Fibroblast of skin of left quadriceps (primary cell): ENCODE measurements around the gene TEAD1.

Experiments
- DNase-seq, 2 experiments: peaks; one replicate each; pipeline ENCODE4 v3.0.0-alpha.2; 2013; ENCODE audit warnings: low read depth in 2 of 2

Gene TEAD1

DNA sequence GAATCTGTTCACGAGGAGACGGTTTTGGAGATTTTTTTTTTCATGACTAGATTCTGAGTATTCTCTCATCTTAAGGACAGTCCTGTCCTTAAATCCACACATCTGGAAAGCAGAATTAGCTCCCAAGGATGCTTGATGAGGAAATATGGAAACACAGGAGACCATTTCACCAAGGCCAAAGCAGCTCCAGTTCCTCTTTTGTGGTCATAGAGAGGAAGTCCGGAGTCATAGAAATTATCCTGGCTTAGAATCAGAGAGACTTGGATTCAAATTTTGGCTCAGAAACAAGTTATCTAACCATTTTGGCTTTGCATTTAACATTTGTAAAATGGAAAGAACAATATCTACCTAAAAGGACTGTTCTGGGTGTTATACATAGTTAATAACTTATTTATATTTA lies 7.3 kb upstream of the TEAD1 start:
- DNase-seq = no peak

DNA sequence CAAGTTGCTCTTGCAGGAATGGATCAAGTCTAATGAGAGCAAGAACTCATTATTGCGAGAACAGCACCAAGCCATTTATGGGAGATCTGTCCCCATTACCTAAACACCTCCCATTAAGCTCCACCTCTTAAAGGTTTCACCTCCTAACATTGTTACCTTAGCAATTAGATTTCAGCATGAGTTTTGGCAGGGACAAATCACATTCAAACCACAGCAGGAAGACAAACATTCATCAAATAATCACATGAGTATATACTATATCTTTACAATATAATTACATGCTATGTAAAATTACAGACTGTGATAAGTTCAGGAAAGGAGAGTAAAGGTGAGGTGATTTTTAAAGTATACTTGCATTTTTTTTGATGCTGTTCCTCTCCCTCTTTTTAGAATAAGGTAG lies 6.6 kb upstream of the TEAD1 start:
- DNase-seq = no peak

DNA sequence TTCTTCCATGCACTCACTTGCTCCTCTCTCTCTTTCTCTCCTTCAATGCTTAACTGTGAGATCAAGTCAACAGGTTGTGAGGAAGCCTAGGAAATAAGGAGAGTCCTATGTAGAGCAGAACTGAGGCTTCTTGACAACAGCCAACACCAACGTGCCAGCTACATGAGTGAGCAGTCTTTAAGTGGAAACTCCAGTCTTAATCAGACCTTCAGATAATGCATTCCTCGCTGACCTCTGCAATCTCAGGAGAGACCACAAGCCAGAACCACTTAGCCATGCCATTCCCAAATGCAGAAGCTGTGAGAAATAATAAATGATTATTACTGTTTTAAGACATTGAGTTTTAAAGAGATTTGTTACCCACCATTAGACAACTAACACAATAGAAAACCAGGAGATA lies 6.1 kb upstream of the TEAD1 start:
- no peak for DNase-seq

DNA sequence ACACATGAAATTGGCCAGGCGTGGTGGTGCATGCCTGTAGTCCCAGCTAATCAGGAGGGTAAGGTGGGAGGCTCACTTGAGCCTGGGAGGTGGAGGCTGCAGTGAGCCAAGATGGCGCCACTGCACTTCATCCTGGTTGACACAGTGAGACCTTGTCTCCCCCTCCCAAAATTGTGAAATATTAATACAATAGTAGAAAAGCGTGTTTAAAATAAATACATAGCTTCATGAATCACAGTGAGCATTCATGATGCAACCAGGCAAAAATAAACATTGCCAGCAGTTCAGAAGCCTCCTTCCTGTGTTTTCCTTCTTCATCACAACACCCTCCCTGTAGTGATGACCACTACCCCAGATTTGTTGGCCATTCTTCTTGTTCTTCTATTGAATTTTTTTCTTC lies 4.3 kb upstream of the TEAD1 start:
- no peak for DNase-seq

DNA sequence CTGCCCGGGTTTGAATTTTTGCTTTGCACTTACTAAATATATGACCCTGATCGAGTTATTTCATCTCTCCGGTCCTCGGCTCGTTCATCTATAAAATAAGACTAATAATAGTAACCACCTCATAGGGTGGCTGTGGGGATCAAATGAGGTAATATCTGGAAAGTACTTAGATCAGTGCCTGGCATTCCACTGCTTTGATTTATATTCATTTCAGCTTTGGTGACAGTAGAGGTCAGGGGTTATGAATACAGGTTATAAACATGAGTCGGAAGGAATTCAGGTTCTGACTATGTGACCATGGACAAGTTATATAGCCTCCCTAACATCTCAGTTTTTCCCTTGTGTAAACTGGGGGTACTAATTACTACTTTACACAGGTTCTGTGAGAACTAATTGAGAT lies 2.9 kb upstream of the TEAD1 start:
- no peak for DNase-seq

DNA sequence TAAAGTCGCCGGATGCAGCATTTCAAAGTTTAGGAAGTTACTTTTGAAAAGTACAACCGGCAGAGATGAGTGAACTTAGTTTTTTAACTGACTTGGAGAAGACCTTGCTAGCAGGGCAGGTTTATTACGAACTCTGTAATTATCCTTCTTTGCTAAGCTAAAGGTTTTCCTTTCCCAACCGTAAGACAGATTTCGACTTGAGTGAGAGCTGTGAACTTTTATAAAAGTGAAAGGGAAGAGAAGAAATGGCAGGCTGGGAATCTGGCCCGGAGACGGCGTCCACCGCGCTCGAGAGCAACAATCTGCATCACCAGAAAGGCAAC lies 659 bp upstream of the TEAD1 start:
- no peak for DNase-seq

DNA sequence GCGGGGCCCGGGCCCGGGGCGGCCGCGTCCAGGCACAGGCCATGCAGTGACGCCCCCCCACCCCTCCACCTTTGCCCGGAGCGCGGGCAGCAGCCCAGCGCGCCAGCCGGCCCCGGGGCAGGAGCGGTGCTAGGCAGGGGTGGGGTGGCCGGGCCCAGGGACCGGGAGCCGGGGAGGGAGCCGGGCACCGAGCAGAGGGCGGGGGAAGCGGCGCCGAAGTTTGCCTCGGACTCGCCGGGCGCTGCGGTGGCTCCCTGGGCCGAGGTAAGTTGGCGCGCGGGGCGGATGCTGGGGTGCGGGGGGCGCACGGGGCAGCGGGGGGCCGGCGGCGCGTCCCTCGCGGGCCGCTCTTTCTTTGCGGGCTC lies 332 bp downstream of the TEAD1 start:
- DNase-seq = no peak

DNA sequence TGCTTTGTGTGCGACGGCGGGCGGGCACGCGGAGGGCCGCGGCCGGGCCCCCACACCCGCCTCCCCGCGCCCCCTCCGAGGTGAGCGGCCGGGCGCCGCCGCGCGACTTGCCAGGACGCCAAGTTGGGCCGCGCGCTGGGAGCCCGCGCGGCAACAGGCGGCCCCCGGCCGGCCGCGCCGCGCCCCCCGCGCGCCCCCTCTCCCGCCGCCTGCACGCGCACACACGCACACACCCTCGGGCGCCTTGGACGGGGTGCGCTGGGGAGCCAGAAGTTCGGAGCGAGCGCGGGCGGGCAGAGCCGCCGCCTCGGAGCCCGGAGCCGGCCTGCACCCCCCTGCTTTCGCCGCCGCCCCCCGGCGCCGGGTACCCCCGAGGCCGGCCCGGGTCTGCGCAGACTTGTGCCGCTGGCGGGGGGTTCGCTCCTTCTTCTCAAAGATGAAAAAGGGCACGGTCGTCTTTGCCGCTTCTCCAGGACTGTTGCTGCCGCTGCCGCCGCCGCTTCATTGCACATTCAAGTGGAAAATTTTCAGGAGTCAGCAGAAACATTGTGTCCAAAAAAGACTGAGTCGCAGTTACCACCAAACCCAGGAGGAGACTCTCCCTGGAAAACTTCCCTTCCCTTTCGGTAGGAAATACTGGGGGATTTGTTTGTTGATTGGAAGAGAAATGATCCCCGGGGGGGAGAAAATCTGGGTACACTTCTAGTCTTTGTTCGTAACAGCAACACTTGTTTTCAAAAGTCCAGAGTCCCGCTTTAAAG lies 895 bp downstream of the TEAD1 start:
- DNase-seq = no peak

DNA sequence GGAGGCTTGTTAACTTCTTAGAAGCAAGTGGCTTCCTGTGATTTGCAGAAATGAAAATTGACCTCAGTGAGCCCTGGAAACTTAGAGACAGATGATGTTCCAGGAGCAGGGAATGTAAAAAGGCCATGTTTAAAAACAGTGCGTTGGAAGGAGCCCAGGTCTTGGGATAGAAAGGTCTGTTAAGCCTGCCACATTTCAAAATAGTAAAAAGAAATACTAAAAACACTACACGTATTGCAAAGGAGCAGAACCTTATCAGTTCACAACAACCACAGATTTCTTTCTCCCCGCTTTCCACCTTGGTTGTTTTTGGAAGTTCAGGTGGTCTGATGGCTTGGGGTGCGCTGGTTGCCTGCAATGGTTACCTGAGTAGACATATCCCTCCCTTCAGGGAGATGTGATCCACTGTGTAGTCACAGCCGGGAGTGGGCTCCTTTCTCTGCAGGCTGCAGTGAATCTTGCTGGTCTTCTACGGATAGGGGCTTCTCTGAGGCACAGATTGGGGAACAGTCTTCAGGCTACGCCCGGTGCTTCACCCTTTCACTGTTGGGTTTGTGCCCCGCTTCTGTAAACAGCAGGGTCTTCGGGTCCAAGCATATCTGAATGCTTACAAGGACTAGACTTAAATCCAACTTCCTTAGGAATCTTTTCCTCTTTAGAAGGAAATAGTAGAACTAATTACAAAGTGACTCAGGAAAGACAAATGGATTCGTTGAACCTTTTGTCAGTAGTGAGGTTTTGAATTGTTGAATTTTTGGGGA lies 1.9 kb downstream of the TEAD1 start:
- no peak for DNase-seq

DNA sequence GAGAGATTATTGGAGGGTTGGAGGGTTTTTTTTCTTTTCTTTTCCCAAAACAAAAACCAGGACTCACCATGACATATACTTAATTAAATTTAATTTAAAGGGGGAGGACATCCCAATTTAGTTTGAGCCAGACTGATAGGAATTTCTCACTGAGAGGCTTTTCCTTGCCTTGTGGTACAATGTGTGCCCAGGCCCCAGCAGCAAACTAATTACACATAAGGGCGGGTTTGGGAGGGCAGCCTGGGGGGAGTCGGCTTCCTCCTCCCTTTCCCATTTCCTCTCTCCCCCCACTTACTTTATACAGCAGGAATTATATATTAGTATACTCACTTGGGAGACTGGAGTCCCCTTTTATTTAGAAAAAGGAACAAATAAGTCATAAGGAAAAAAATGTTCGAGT lies 2.9 kb downstream of the TEAD1 start:
- DNase-seq = no peak

DNA sequence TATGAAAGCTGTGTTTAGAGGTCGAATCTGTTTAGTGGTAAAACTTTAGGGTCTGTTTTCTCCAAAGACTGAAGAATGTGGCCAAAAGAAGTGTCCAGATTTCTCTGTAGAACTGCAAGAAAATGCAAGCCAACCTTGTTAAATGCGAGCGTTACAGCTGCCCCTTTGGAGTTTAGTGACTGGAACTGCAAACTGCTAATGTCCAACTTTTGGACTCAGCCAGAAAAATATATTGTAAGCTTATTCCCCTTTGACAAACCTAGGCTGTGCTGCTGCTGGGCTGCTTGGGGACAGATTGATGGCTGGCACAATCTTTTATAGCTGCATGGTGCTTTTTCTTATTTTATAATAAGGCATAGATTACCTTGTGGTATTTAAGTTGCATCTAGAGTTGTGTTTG lies 3.9 kb downstream of the TEAD1 start:
- no peak for DNase-seq

DNA sequence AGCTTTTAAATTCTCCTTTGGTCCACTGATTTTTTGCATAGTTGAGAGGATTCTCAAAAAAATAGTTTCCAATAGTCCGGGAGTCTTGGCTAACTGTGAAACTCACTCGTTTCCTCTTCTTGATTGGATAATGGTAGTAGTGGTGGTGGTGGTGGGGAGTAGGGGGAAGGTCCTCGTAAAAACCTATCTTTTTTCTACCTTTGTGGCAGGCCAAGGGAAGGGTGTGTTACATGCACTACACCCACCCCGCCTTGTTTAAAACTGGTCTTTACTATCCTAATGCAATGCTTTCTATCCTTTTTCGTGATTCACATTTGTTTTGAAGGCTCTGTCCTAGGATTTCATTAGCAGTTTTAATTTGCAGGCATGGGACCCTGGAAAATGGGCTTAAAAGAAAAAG lies 4.8 kb downstream of the TEAD1 start:
- no peak for DNase-seq

DNA sequence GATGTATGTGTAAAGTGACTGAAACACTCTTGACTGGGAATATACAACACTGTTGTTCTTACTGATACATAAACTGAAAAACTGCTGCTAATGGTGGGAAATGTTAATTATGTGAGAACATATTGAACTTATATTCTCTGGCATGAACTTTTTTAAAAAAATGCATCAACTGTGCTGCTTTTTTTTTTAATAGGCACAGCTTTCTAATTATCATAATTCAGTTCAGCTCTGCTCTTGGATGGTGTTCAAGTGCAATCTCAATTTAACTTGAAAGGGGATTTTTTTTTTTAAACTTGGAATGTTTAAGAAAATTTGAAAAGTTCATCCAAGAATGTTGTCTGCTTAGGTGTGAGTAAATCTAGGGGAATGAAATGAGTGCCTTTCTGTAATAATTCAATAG lies 5.2 kb downstream of the TEAD1 start:
- DNase-seq = peak; percentile 73 to 77

DNA sequence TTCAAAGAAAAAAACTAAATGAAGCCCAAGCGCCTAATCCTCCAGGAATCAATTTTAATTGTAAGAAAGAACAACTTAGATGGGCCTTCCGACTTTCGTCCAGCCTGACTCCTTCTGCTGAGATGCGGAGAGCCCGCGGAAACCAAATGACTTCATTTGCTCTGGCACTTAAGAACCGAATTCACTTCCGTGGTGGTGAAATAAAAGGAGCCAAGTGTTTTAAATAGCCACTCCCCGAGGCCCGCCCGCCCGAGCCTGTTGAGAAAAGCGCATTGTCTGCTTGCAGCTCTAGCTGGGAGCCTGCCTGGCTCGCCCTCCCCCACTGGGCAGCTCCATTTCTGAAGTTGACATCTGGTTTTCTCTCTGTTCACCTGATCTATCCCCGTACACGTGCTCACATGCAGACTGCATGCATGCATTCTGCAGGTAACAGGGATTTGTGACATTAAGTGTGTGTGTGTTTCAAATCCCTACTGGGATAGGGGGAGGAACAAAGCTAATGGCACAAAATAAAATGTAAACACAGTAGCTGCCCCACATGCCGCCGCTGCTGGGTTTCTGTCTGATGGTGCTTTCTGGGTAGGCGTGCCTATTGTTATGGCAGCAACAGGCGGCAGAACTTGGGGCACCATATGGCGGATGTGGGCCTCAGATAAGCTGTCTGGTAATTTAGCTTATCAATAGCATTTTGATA lies 6.2 kb downstream of the TEAD1 start:
- peak; percentile 64 to 65 for DNase-seq

DNA sequence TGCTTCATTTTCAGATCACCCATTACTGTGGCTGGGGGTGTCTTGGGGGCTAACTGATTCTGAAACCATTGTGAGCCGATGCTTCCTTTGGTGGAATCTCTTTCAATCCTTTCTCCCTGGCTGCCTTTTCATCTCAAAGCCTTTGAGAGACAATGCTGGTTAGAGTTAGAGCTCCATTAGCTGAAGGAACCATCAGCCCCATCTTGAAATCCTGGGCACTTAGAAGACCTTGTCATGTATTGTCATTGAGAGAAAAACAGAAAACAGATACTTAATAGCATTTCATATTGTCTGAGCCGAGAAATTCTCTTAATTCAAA lies 6.7 kb downstream of the TEAD1 start:
- DNase-seq = no peak

DNA sequence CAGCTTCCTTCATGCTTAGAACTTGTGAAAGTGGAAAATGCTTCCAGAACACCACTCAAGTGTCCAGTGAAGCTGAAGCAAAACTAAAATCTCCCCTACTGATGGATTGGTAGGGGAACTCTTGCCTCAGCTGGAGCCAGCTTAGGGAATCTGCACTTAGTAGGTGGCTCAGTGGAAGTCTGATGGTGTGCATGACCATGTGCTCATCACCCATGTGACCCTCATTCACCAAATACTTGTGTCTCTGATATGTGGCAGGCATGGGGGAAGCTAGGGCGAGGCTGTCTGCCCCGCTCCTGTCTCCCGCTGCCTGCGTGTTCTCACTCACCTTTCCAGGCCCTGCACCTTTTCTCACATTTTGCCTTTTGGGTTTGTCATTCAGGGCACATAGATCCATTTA lies 7.2 kb downstream of the TEAD1 start:
- no peak for DNase-seq

DNA sequence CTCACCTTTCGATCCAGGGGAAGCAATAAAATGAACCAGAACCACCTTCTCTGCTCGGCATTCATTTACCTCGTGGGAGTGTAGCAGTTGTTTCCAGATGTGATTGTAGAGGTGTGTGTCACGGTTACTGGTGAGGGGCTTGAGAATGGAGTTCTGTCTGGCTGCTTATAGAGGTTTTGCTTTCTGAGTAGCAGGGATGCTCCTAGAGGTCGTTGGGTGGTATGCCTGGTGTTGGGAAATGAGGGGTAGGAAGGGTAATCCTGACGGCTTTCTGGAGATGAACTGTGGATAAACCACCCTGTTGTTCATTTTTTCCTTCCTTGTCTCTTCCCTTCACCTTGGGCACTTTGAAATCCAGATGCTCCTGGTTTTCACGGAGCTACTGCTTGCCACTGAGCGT lies 8.1 kb downstream of the TEAD1 start:
- no peak for DNase-seq

DNA sequence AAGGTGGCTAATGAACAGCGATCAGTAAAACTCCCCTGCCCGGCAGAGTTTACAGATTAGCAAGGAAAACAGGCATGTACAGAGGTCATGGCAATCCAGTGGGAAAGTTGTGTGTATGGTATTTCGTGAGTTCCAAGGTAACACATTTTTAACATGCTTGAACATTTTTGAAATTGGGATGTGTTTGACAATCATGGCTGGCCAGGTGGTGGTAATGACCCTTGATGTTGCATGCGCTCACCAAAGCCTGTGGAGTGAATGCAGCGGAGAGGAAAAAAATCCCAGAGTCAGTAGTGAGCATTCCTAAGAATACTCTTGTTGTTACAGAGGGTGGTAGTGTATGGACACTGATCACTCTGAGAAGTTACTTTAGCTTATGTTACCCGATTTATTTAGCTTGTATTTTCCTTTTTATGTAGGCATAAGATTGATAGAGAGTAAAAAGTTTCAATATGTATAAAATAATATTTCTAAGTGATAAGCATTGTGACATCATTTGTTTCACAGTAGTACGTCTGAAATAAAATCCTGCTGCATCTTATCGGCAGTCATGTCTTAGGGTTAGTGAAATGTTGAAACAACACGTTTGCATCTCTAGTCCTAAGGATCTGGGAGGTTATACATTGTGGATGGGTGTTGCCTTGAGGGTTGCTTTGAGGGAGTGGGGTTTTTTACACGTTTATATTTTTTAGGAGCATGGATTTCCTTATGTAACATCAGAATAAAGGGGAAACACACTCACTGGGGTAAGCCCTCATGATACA lies 8.7 kb downstream of the TEAD1 start:
- DNase-seq = no peak

DNA sequence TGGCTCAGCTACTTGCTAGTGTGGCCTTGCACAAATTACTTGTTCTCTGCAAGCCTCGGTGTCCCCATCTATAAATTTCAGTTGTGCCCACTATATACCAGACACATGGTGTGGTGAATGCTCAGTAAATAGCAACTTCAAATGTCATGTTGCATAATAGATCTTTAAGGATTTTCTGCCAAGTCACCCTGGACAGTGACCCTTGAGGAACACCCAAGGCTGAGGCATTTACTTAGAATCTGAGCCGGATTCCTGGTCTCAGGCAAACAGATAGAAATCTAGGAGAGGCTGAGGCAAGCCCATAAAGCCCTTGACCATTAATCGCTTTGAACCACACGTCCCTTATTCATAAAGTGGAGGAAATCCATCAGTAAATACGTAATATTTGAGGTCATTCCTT lies 9.7 kb downstream of the TEAD1 start:
- DNase-seq = no peak

DNA sequence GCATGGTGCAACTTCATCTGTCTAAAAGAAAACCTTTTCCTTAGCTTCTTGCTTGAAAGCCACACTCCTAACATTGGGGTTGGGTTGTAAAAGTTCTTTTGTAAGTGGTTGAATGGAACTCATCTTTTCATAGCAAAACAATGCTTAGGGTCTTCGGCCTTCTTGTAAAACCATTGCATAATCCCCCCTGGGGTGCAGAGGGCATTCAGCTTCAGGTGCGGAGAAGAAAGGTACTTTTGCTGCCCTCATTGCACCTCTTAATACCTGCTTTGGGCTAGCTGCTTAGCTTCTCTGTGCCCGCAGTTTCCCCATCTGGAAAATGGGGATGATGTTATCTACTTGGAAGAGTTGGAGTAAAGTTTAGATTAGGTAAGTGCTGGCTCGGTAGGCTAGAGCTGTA lies 10.1 kb downstream of the TEAD1 start:
- no peak for DNase-seq

DNA sequence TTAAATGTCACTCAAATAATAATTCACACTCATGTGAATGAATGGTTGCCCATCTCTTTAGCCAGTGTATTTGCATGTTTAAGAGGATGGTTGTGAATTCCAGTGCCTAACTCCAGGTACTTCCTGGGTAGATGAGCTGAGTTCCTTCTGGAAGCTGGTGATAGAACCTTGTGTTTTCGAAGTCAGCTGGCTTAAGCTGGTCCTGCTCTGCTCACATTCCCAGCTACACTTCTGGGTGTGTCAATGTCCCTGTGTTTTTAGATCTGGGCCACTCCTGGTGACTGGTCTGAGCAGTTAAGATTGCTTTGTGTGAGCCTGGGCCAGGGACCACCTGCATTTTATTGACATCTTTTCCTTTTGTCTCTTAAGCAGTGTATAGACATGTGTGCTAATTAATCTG lies 10.6 kb downstream of the TEAD1 start:
- DNase-seq = no peak

DNA sequence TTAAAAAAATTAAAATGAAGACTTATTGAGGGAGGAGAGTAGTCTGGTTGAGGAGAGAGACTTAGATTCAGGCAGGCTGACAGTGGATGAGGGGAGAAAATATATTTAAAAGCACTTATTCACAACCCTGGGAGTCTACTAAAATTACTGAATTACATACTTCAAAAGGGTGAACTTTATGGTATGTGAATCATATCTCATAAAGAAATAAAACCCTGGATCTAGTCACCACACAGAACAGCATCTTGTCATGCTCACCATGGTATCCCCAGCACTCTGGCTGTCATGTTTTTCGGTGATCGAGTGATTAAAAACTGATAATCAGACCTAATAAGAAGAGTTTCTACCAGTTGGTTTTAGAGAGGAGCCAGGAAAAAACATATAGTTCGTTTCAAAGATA lies 11.0 kb downstream of the TEAD1 start:
- no peak for DNase-seq
